Ascending aorta (tissue), 2 donors: Measurements from ENCODE around the gene CD84. TPM values are rescaled to one million over a fixed set of nuclear protein-coding genes. Genes with fewer than 3 reads are reported as not detected.

Experiments
- DNase-seq, 2 donors: peaks; one replicate each; pipeline ENCODE4 v3.0.0-alpha.2; 2019; ENCODE audit warnings: low spot score in 2 of 2
- H3K27ac ChIP-seq, 2 donors: fragments of 200-600 bp; sonication (generic); one replicate each; pipeline ENCODE4 v1.5.1; 2016 to 2017; ENCODE audit warnings: mild to moderate bottlenecking in 1 of 2
- H3K27me3 ChIP-seq: fragments of 200-600 bp; sonication (generic); one replicate; pipeline ENCODE4 v1.5.1; 2017
- H3K36me3 ChIP-seq, 2 donors: fragments of 200-600 bp; sonication (generic); one replicate each; pipeline ENCODE4 v1.5.1; 2016
- H3K4me1 ChIP-seq, 2 donors: fragments of 200-600 bp; sonication (generic); one replicate each; pipeline ENCODE4 v1.5.1; 2016 to 2017; ENCODE audit warnings: mild to moderate bottlenecking in 1 of 2
- H3K4me3 ChIP-seq, 2 donors: fragments of 200-600 bp; sonication (generic); one replicate each; pipeline ENCODE4 v1.5.1; 2016 to 2017; ENCODE audit warnings: mild to moderate bottlenecking in 1 of 2
- H3K9me3 ChIP-seq, 2 donors: fragments of 200-600 bp; sonication (generic); one replicate each; pipeline ENCODE4 v1.5.1; 2016
- CTCF ChIP-seq, 3 experiments: fragments of 200-600 bp in 2 of 3; fragments of 450-650 bp in 1 of 3; sonication (generic) in 2 of 3; IDR thresholded peaks; one replicate each; pipeline ENCODE4 v1.5.1; 2016 to 2019; ENCODE audit warnings: antibody characterized with exemption in 3 of 3, mild to moderate bottlenecking in 1 of 3, moderate library complexity in 1 of 3
- intact Hi-C: fragments of 100-400 bp; cut with DNase I; formaldehyde crosslinking; loops from one replicate; pipeline ENCODE4 v1.15.1; 2023
- total RNA-seq: library from RNA; depleted of rRNA; stranded (reverse); fragments of >200 nt; gene quantifications from one replicate; pipeline ENCODE4 v1.1.0, GENCODE V29; 2016

CD84 gene
- total RNA-seq, 1 donor from 2014 or later: 1.1 TPM

- Histone ChIP-seq H3K4me1 (no peaks in the 10 kb centered on the region), H3K27ac (no peak overlapping the region), H3K9me3 (no peaks in the 10 kb centered on the region), H3K36me3 (no peaks in the 10 kb centered on the region), H3K4me3 (no peak overlapping the region), H3K27me3 (no peaks in the 10 kb centered on the region)
- no peak for TF ChIP-seq CTCF (IDR thresholded peaks at IDR 0.05)
- intact Hi-C loops: no loop called here
- no peak for DNase-seq
Observed at GRCh38 chr1:160621633-160622413, 42.5 kb upstream of the CD84 start.

- DNase-seq: no peak
- no peak for TF ChIP-seq CTCF (IDR thresholded peaks at IDR 0.05)
- intact Hi-C loops: no loop called here
Observed at GRCh38 chr1:160620942-160621632, 41.8 kb upstream of the CD84 start.

GRCh38 chr1:160619742-160620277 lies 40.5 kb upstream of the CD84 start:
- H3K36me3 ChIP-seq: no peaks in the 10 kb centered on the region
- H3K27ac ChIP-seq: no peak overlapping the region
- H3K4me1 ChIP-seq: no peaks in the 10 kb centered on the region
- H3K4me3 ChIP-seq: no peak overlapping the region
- H3K9me3 ChIP-seq: no peaks in the 10 kb centered on the region
- no peak for DNase-seq
- no peaks in the 10 kb centered on the region for H3K27me3 ChIP-seq
- TF ChIP-seq CTCF (IDR thresholded peaks at IDR 0.05): no peak
- intact Hi-C loops: no loop called here

More at GRCh38 chr1:160620942-160621632, 41.8 kb upstream of the CD84 start:
- H3K4me3 ChIP-seq: no peak overlapping the region
- H3K9me3 ChIP-seq: no peaks in the 10 kb centered on the region
- H3K4me1 ChIP-seq: no peaks in the 10 kb centered on the region
- H3K27ac ChIP-seq: no peak overlapping the region
- H3K36me3 ChIP-seq: no peaks in the 10 kb centered on the region
- H3K27me3 ChIP-seq: no peaks in the 10 kb centered on the region

GRCh38 chr1:160618763-160619274 lies 39.5 kb upstream of the CD84 start:
- Histone ChIP-seq H3K27ac (no peak overlapping the region), H3K4me1 (no peaks in the 10 kb centered on the region), H3K4me3 (no peak overlapping the region), H3K9me3 (no peaks in the 10 kb centered on the region), H3K27me3 (no peaks in the 10 kb centered on the region), H3K36me3 (no peaks in the 10 kb centered on the region)
- intact Hi-C loops: no loop called here
- DNase-seq: no peak
- peak in 1 of 3 experiments; percentile 18 for TF ChIP-seq CTCF (IDR thresholded peaks at IDR 0.05)

- Histone ChIP-seq H3K36me3 (no peaks in the 10 kb centered on the region), H3K4me3 (no peak overlapping the region), H3K27ac (no peak overlapping the region), H3K4me1 (no peaks in the 10 kb centered on the region), H3K27me3 (no peaks in the 10 kb centered on the region), H3K9me3 (no peaks in the 10 kb centered on the region)
- intact Hi-C loops: no loop called here
- DNase-seq: no peak
- TF ChIP-seq CTCF (IDR thresholded peaks at IDR 0.05): no peak
Observed at GRCh38 chr1:160618327-160618726, 39.0 kb upstream of the CD84 start.
